H1 (cell line): ENCODE results near the gene TLR7. TPM values are rescaled to one million over a fixed set of nuclear protein-coding genes. Genes with fewer than 3 reads are reported as not detected.

ENCODE experiments used
- EZH2 ChIP-seq: fragments of 200-600 bp; sonication (generic); IDR thresholded peaks from 2 replicates; pipeline ENCODE4 v1.7.1; 2012; ENCODE audit warnings: low read depth, mild to moderate bottlenecking, moderate library complexity, low read length, inconsistent platforms; ENCODE audit not compliant: severe bottlenecking
- NANOG ChIP-seq: IDR thresholded peaks from 2 replicates; pipeline ENCODE4 v1.6.1; 2011; ENCODE audit warnings: low read length, low read depth, mild to moderate bottlenecking, inconsistent platforms; ENCODE audit not compliant: insufficient read depth, poor library complexity, severe bottlenecking
- RAD21 ChIP-seq, 2 experiments: IDR thresholded peaks in 1 of 2; conservative IDR thresholded peaks in 1 of 2; 2 replicates each; pipeline ENCODE4 v1.6.1; 2011; ENCODE audit warnings: low read depth in 2 of 2, low read length in 2 of 2, improper control_type of control experiment in 1 of 2, inconsistent platforms in 1 of 2, mild to moderate bottlenecking in 1 of 2, moderate library complexity in 1 of 2
- RFX5 ChIP-seq: IDR thresholded peaks from 2 replicates; pipeline ENCODE4 v1.6.1; 2011; ENCODE audit warnings: low read depth, low read length, improper control_type of control experiment, borderline replicate concordance
- RNF2 ChIP-seq: fragments of 200-900, 300-1000 bp; sonication (generic); IDR thresholded peaks from 2 replicates; pipeline ENCODE4 v1.7.1; 2016; ENCODE audit warnings: borderline replicate concordance, low read depth, mild to moderate bottlenecking, antibody characterized with exemption, low read length; ENCODE audit not compliant: poor library complexity, severe bottlenecking; ENCODE audit errors: missing control alignments
- SP4 ChIP-seq: IDR thresholded peaks from 2 replicates; pipeline ENCODE4 v1.6.1; 2012; ENCODE audit warnings: low read length, inconsistent platforms
- TAF1 ChIP-seq: IDR thresholded peaks from 2 replicates; pipeline ENCODE4 v1.6.1; 2011; ENCODE audit warnings: mild to moderate bottlenecking, low read depth, low read length
- polyA plus RNA-seq, 7 experiments: library from polyadenylated mRNA; depleted of rRNA in 3 of 7; stranded (reverse) in 5 of 7; unstranded in 2 of 7; fragments of >200 nt in 5 of 7; fragments of 200-250 nt in 2 of 7; gene quantifications; 1 replicate in 5 of 7; 2 replicates in 1 of 7; 4 replicates in 1 of 7; pipeline versions ENCODE4 v1.2.1 to v1.2.3, GENCODE V29; 2011 to 2013; ENCODE audit warnings: missing spikeins in 2 of 7, mixed read lengths in 2 of 7
- total RNA-seq: library from RNA; stranded (reverse); fragmentation: NEBNext Ultra II Directional; extraction: Animal tissue kit (Norgen Biotek cat#: 25700); gene quantifications from 2 replicates; pipeline ENCODE4 v1.2.1, GENCODE V29; 2021

Gene TLR7
- total and polyA plus RNA-seq, 2 of the 8 experiments (the other 6 are each of a cell fraction or from before 2014, with no cell fraction given), result 0.02 TPM; not detected in 1

GRCh38 chrX:12866451-12867377 lies at the start of gene TLR7 (continued):
- TF ChIP-seq RFX5 (no peak), RAD21 (IDR thresholded peaks at IDR 0.05 in 1 of 2, conservative IDR thresholded peaks at IDR 0.05 in 1 of 2; ENCODE audit: low read depth in 2 of 2, low read length in 2 of 2) (no peak), EZH2 (no peak), SP4 (no peak), NANOG (no peak), TAF1 (no peak), RNF2 (no peak)
